Fibroblast of villous mesenchyme (primary cell): ENCODE data around the gene CLHC1. TPM values are rescaled to one million over a fixed set of nuclear protein-coding genes. Genes with fewer than 3 reads are reported as not detected.

Experiments
- DNase-seq: peaks from one replicate; pipeline ENCODE4 v3.0.0-alpha.2; 2010; ENCODE audit warnings: low read depth
- H3K4me3 ChIP-seq: 2 replicates; pipeline ENCODE4 v1.5.1; 2011; ENCODE audit warnings: low read depth, mild to moderate bottlenecking, low read length
- CTCF ChIP-seq: IDR thresholded peaks from 2 replicates; pipeline ENCODE4 v1.5.1; 2012; ENCODE audit warnings: low read depth, mild to moderate bottlenecking, low read length; ENCODE audit not compliant: insufficient read depth
- total RNA-seq: library from RNA; depleted of rRNA; stranded (reverse); fragments of >200 nt; gene quantifications from 2 replicates; pipeline ENCODE4 v1.2.3, GENCODE V29; 2012

Gene CLHC1
- total RNA-seq, 1 donor: 18.1 TPM

- peak; percentile 80 for DNase-seq
- no peak overlapping the region for H3K4me3 ChIP-seq
- TF ChIP-seq CTCF: peak; percentile 66
Measured at GRCh38 chr2:55175254-55176093, 56.6 kb downstream of the CLHC1 start.

GRCh38 chr2:55173438-55174054 lies 58.5 kb downstream of the CLHC1 start:
- H3K4me3 ChIP-seq: no peak overlapping the region
- TF ChIP-seq CTCF: no peak
- no peak for DNase-seq

DNA sequence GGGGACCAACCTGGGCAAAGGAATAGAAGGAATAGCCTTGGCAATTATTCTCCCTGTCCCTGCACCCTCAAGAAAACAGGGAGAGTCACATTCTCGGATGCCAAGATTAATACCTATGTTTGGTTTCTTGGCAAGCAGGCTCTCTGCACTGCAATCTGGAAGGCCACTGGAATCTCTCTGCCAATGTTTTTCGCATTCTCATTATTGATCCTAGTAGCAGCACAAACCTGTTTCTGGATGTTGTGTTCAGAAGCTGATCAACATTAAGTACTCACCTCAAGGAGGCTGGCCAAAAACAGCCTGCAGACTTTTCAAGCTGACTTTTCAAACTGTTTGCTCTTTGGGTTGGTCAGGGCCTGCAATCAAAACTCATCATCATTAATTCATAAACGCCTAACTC lies 62.2 kb downstream of the CLHC1 start:
- DNase-seq: no peak
- TF ChIP-seq CTCF: no peak
- H3K4me3 ChIP-seq: no peak overlapping the region

DNA sequence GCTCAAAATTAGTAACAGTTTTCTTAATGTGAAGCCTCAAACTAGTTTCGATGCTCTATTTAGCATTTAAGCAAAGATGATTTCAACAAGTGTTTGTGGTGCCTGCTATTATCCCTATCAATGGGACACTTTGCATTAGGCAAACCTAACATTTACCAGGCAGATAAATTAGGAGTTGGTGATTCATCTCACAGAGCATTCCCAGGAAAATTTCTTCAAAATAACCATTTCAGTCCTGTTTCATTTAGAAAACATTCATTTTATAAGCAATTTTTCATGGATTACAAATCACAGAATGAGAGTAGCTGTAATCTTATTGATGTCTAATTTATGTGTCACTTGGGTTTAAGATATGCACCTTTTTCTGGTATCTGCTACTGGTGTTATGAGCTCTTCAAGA lies 62.7 kb downstream of the CLHC1 start:
- no peak for TF ChIP-seq CTCF
- no peak for DNase-seq
- H3K4me3 ChIP-seq: no peak overlapping the region

DNA sequence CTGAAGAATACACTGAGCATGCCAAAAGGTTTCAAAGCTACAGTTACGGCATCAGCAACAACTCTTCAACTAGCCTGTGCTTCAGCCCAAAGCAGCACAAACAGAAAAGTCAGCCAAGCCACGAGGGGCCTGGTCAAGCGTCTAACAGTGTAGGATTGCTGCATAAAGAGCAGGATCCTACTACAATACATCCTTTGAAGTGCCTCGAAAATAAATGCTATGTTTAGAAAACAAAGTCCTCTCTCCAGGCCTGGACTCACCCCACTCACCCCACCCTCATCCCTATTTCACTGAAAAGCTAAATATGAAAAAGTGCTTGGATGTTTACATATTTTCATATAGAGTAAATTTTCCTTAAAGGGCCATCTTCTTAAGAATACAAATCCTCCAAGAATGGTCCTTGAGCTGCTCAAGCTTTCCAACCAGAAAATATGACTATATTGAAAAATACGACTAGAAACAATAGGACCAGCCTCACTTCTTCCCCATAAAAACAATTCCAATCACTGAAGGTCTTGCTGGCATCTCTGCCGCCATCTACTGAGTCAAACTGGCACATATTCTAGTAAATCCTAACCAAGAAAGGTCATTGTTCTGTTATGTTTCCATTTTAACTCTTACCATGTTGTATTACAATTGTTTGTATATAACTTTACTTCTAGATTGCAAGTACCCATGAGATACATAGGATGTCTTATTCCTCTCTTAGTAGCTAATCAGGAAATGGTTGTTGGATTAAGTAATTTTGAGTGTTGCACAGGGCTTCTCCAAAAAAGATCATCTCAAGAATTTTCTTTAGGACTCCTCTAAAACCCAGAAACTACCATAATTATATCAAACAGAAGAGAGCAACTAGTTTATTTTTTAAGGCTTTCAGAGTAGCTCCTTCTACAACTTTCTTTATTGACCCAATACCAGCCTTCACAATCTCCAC lies 63.6 kb downstream of the CLHC1 start:
- no peak overlapping the region for H3K4me3 ChIP-seq
- TF ChIP-seq CTCF: peak; percentile 74
- peak; percentile 88 for DNase-seq

DNA sequence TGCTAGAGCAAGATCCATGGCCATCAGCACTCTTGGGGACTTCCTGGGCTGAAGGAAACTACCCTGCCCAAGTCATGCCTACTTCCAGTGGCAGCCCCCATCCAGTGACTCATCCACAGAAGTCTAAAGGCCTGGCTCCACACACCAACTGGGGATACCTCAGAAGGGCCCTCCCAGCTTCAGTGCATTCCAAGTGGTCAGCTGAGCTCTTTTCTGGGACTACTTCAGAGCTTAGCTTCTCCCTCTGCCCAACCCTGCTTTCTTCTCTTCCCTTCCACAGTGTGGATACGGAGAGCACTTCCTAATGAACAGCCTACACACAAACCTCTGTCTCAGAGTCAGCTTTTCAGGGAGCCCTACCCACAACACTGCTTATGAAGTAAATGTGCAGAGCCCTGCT lies 66.5 kb downstream of the CLHC1 start:
- no peak for TF ChIP-seq CTCF
- DNase-seq: peak; percentile 47
- H3K4me3 ChIP-seq: no peak overlapping the region
